Large intestine (tissue), 3 donors: Measurements from ENCODE around the gene MAPK12. TPM values are rescaled to one million over a fixed set of nuclear protein-coding genes. Genes with fewer than 3 reads are reported as not detected.
A peak's percentile ranks its signal among the peaks of the same experiment; 100 is the strongest.

Experiments
- DNase-seq, 2 donors: peaks; one replicate each; pipeline versions ENCODE4 v3.0.0 to v3.0.0-alpha.2; 2013
- H3K27ac ChIP-seq: one replicate; pipeline ENCODE4 v1.5.1; 2013; ENCODE audit warnings: low read length
- H3K27me3 ChIP-seq: 2 replicates; pipeline ENCODE4 v1.6.1; 2013; ENCODE audit warnings: low read length; ENCODE audit not compliant: control insufficient read depth, insufficient read depth
- H3K36me3 ChIP-seq: 2 replicates; pipeline ENCODE4 v1.6.1; 2013; ENCODE audit warnings: low read length; ENCODE audit not compliant: control insufficient read depth, insufficient read depth
- H3K4me1 ChIP-seq: one replicate; pipeline ENCODE4 v1.6.1; 2013; ENCODE audit warnings: low read length; ENCODE audit not compliant: control insufficient read depth, insufficient read depth
- H3K4me3 ChIP-seq: one replicate; pipeline ENCODE4 v1.5.1; 2013; ENCODE audit warnings: low read length
- H3K9me3 ChIP-seq: one replicate; pipeline ENCODE4 v1.6.1; 2013; ENCODE audit warnings: mild to moderate bottlenecking, low read depth, low read length, moderate library complexity; ENCODE audit not compliant: control insufficient read depth
- WGBS: methylation state at CpG from one replicate; pipeline ENCODE4 v1.1.5; 2013; ENCODE audit warnings: low lambda C conversion rate; ENCODE audit not compliant: insufficient coverage; 5-methylcytosine and 5-hydroxymethylcytosine counted together
- polyA plus RNA-seq: library from polyadenylated mRNA; unstranded; fragments of 120-200 nt; gene quantifications from one replicate; pipeline ENCODE4 v1.2.1, GENCODE V29; 2013

MAPK12 gene
- polyA plus RNA-seq, 1 donor = 7.6 TPM

- Histone ChIP-seq H3K36me3 (peaks cover 68% of the 10 kb centered on the region), H3K9me3 (peaks cover 9% of the 10 kb centered on the region), H3K27me3 (no peaks in the 10 kb centered on the region), H3K4me3 (no peak overlapping the region), H3K4me1 (peaks cover 23% of the 10 kb centered on the region), H3K27ac (no peak overlapping the region)
- no peak for DNase-seq
- no CpG with 5 or more reads among the region's 37 CpGs for WGBS
Observed at GRCh38 chr22:50289942-50290630, 28.6 kb upstream of the MAPK12 start.

- peaks cover 72% of the 10 kb centered on the region for H3K36me3 ChIP-seq
- no peak overlapping the region for H3K27ac ChIP-seq
- no peak overlapping the region for H3K4me3 ChIP-seq
- DNase-seq = no peak
- WGBS = no CpG with 5 or more reads among the region's 57 CpGs
- no peaks in the 10 kb centered on the region for H3K27me3 ChIP-seq
- H3K9me3 ChIP-seq = peaks cover 9% of the 10 kb centered on the region
- H3K4me1 ChIP-seq = peaks cover 19% of the 10 kb centered on the region
Observed at GRCh38 chr22:50289151-50289941, 27.9 kb upstream of the MAPK12 start.

- DNase-seq = no peak
- Histone ChIP-seq H3K27me3 (no peaks in the 10 kb centered on the region), H3K4me3 (no peak overlapping the region), H3K9me3 (peaks cover 14% of the 10 kb centered on the region), H3K36me3 (peaks cover 86% of the 10 kb centered on the region), H3K4me1 (peaks cover 9% of the 10 kb centered on the region), H3K27ac (no peak overlapping the region)
- WGBS = no CpG with 5 or more reads among the region's 31 CpGs
Observed at GRCh38 chr22:50287731-50288130, 26.2 kb upstream of the MAPK12 start.

GRCh38 chr22:50286701-50287318 lies 25.3 kb upstream of the MAPK12 start:
- H3K27me3 ChIP-seq = no peaks in the 10 kb centered on the region
- peaks cover 14% of the 10 kb centered on the region for H3K9me3 ChIP-seq
- DNase-seq = no peak
- no peak overlapping the region for H3K4me3 ChIP-seq
- peaks cover 89% of the 10 kb centered on the region for H3K36me3 ChIP-seq
- WGBS = no CpG with 5 or more reads among the region's 40 CpGs
- H3K4me1 ChIP-seq = peaks cover 12% of the 10 kb centered on the region
- H3K27ac ChIP-seq = no peak overlapping the region

GRCh38 chr22:50286275-50286674 lies 24.8 kb upstream of the MAPK12 start:
- Histone ChIP-seq H3K9me3 (peaks cover 17% of the 10 kb centered on the region), H3K27ac (no peak overlapping the region), H3K36me3 (peaks cover 89% of the 10 kb centered on the region), H3K4me3 (no peak overlapping the region), H3K4me1 (peaks cover 14% of the 10 kb centered on the region), H3K27me3 (no peaks in the 10 kb centered on the region)
- no peak for DNase-seq
- WGBS = no CpG with 5 or more reads among the region's 21 CpGs

GRCh38 chr22:50285568-50286229 lies 24.2 kb upstream of the MAPK12 start:
- H3K4me1 ChIP-seq = peaks cover 14% of the 10 kb centered on the region

GRCh38 chr22:50284479-50284878 lies 23.0 kb upstream of the MAPK12 start:
- DNase-seq = no peak
- no peak overlapping the region for H3K4me3 ChIP-seq
- no CpG with 5 or more reads among the region's 13 CpGs for WGBS
- no peaks in the 10 kb centered on the region for H3K27me3 ChIP-seq
- H3K36me3 ChIP-seq = peaks cover 86% of the 10 kb centered on the region
- no peak overlapping the region for H3K27ac ChIP-seq
- H3K9me3 ChIP-seq = peaks cover 22% of the 10 kb centered on the region
- H3K4me1 ChIP-seq = peaks cover 14% of the 10 kb centered on the region

More at GRCh38 chr22:50285568-50286229, 24.2 kb upstream of the MAPK12 start:
- Histone ChIP-seq H3K27me3 (no peaks in the 10 kb centered on the region), H3K4me3 (no peak overlapping the region), H3K9me3 (peaks cover 22% of the 10 kb centered on the region), H3K36me3 (peaks cover 89% of the 10 kb centered on the region), H3K27ac (no peak overlapping the region)
- no peak for DNase-seq
- no CpG with 5 or more reads among the region's 34 CpGs for WGBS

GRCh38 chr22:50283821-50284220 lies 22.3 kb upstream of the MAPK12 start:
- Histone ChIP-seq H3K27me3 (no peaks in the 10 kb centered on the region), H3K36me3 (peaks cover 86% of the 10 kb centered on the region), H3K4me3 (no peak overlapping the region), H3K9me3 (peaks cover 21% of the 10 kb centered on the region), H3K27ac (no peak overlapping the region), H3K4me1 (peaks cover 14% of the 10 kb centered on the region)
- DNase-seq = no peak
- no CpG with 5 or more reads among the region's 30 CpGs for WGBS

- peaks cover 14% of the 10 kb centered on the region for H3K4me1 ChIP-seq
- peak; percentile 79 to 82 for DNase-seq
- H3K36me3 ChIP-seq = peaks cover 86% of the 10 kb centered on the region
- H3K4me3 ChIP-seq = no peak overlapping the region
- no CpG with 5 or more reads among the region's 45 CpGs for WGBS
- H3K27ac ChIP-seq = no peak overlapping the region
- H3K9me3 ChIP-seq = peaks cover 31% of the 10 kb centered on the region
- H3K27me3 ChIP-seq = no peaks in the 10 kb centered on the region
Observed at GRCh38 chr22:50282361-50283155, 21.1 kb upstream of the MAPK12 start.
